SK-N-SH (cell line): Measurements from ENCODE around the gene PLSCR3.

Experiments used
- POLR2AphosphoS5 ChIP-seq: IDR thresholded peaks from 2 replicates; pipeline ENCODE4 v1.6.1; 2012; ENCODE audit warnings: low read depth, low read length
- RAD21 ChIP-seq: IDR thresholded peaks from 2 replicates; pipeline ENCODE4 v1.6.1; 2012; ENCODE audit warnings: mild to moderate bottlenecking, low read length
- TF ChIP-seq, protein P1 (sequence below): IDR thresholded peaks from 2 replicates; pipeline ENCODE4; 2012

DNA sequence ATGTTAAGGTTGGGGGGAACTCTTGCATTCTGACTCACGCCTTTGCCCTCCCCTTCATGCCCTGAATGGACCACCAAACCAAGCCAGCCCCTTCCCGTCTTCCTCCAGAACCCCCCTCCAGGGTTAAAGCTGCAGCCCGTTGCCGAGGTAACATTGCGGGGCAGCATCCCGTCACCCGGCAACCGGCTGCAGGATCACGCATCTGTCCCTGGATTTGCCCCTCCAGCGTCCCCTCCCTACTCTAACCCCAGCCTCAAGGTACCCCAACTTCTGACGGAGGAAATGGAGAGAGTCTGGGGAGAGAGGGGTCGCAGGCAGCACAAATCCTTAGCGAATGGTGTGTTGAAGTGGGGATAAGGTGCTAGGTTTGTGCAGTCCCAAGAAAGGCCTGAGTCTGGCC, 12.8 kb upstream of the PLSCR3 start:
- TF ChIP-seq, protein P1, sequence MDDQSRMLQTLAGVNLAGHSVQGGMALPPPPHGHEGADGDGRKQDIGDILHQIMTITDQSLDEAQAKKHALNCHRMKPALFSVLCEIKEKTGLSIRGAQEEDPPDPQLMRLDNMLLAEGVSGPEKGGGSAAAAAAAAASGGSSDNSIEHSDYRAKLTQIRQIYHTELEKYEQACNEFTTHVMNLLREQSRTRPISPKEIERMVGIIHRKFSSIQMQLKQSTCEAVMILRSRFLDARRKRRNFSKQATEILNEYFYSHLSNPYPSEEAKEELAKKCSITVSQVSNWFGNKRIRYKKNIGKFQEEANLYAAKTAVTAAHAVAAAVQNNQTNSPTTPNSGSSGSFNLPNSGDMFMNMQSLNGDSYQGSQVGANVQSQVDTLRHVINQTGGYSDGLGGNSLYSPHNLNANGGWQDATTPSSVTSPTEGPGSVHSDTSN: no peak
- TF ChIP-seq RAD21 (no peak), POLR2AphosphoS5 (no peak)
